Neural crest cell (in vitro differentiated cells): ENCODE data around the gene SLC22A16. TPM values are rescaled to one million over a fixed set of nuclear protein-coding genes. Genes with fewer than 3 reads are reported as not detected.

ENCODE experiments used
- DNase-seq: peaks from one replicate; pipeline ENCODE4 v3.0.0; 2021; ENCODE audit warnings: low read depth, mixed read lengths, low spot score
- H3K27ac Mint-ChIP-seq: one replicate; pipeline ENCODE4 v1.8.0; 2021; ENCODE audit warnings: mild to moderate bottlenecking, mixed read lengths; ENCODE audit not compliant: unreplicated experiment
- H3K27me3 Mint-ChIP-seq: 2 replicates; pipeline ENCODE4 v1.8.0; 2021; ENCODE audit warnings: low read depth, mild to moderate bottlenecking, mixed read lengths
- H3K36me3 Mint-ChIP-seq: 2 replicates; pipeline ENCODE4 v1.8.0; 2021; ENCODE audit warnings: low read depth, mild to moderate bottlenecking, mixed read lengths
- H3K4me1 Mint-ChIP-seq: 2 replicates; pipeline ENCODE4 v1.8.0; 2021; ENCODE audit warnings: mixed read lengths
- H3K4me3 Mint-ChIP-seq: one replicate; pipeline ENCODE4 v1.8.0; 2021; ENCODE audit warnings: mild to moderate bottlenecking, mixed read lengths
- H3K9me3 Mint-ChIP-seq: 2 replicates; pipeline ENCODE4 v1.8.0; 2021; ENCODE audit warnings: mixed read lengths
- total RNA-seq: library from RNA; stranded (reverse); gene quantifications from 2 replicates; pipeline ENCODE4 v1.2.1, GENCODE V29; 2021
- TF ChIP-seq, protein P1 (sequence below): fragments of 200-600 bp; sonication (generic); conservative IDR thresholded peaks from 2 replicates; pipeline ENCODE4 v1.5.0; 2021; ENCODE audit warnings: antibody characterized with exemption, mild to moderate bottlenecking

The SLC22A16 gene
- total RNA-seq, 1 donor from 2014 or later, result not detected

DNA sequence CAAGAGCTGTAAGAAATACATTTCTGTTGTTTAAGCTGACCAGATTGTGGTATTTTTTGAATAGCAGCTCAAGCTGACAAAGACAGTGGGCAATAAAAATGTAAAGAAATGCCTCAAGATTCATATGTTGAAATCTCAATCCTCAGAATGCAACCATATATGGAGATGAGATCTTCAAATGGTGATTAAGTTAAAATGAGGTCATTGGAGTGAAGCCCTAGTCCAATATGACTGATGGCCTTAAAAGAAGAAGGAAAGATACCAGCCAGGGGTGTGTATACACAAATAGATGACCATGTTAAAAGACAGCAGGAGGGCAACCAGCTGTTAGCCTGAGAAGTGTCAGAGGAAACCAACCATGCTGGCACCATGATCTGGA, 54.0 kb downstream of the SLC22A16 start:
- H3K9me3 Mint-ChIP-seq, result peaks cover 4% of the 10 kb centered on the region
- TF ChIP-seq, protein P1, sequence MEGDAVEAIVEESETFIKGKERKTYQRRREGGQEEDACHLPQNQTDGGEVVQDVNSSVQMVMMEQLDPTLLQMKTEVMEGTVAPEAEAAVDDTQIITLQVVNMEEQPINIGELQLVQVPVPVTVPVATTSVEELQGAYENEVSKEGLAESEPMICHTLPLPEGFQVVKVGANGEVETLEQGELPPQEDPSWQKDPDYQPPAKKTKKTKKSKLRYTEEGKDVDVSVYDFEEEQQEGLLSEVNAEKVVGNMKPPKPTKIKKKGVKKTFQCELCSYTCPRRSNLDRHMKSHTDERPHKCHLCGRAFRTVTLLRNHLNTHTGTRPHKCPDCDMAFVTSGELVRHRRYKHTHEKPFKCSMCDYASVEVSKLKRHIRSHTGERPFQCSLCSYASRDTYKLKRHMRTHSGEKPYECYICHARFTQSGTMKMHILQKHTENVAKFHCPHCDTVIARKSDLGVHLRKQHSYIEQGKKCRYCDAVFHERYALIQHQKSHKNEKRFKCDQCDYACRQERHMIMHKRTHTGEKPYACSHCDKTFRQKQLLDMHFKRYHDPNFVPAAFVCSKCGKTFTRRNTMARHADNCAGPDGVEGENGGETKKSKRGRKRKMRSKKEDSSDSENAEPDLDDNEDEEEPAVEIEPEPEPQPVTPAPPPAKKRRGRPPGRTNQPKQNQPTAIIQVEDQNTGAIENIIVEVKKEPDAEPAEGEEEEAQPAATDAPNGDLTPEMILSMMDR, result no peak
- DNase-seq, result no peak
- H3K27me3 Mint-ChIP-seq, result peaks cover 46% of the 10 kb centered on the region
- H3K27ac Mint-ChIP-seq, result no peak overlapping the region
- no peak overlapping the region for H3K4me3 Mint-ChIP-seq
- H3K36me3 Mint-ChIP-seq, result no peaks in the 10 kb centered on the region
- H3K4me1 Mint-ChIP-seq, result no peaks in the 10 kb centered on the region

DNA sequence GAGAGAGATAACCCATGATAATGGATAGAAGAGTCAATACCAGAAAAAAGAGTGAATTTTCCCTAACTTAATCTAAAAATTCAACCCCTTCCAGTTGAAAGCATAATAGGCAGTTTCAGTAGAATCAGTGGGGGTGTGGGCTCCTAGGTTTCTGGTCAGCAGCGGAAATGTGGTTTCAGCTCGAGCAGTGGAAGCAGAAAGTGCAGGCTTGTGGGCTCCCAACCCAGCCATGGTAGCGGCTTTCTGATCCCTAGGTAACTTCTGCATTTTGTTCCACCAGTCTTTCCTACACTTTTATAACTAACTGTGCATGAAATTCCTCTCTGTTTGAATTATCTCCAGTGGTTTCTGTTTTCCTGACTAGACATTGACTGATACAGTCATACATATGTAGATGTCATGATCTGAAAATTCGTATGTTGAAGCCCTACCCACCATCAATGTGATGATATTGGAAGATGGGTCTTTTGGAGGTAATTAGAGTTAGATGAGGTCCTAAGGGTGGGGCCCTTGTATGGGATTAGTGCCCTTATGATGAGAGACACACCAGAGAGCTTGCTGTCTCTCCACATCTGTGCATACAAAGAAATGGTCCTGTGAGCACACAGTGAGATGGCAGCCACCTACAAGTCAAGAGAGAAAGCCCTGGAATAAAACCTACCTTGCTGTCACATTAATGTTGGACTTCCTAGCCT, 54.5 kb downstream of the SLC22A16 start:
- Mint-ChIP-seq H3K27me3 (peaks cover 46% of the 10 kb centered on the region), H3K27ac (no peak overlapping the region), H3K4me1 (no peaks in the 10 kb centered on the region), H3K4me3 (no peak overlapping the region), H3K9me3 (peaks cover 4% of the 10 kb centered on the region), H3K36me3 (no peaks in the 10 kb centered on the region)
- TF ChIP-seq, protein P1, result no peak
- no peak for DNase-seq

DNA sequence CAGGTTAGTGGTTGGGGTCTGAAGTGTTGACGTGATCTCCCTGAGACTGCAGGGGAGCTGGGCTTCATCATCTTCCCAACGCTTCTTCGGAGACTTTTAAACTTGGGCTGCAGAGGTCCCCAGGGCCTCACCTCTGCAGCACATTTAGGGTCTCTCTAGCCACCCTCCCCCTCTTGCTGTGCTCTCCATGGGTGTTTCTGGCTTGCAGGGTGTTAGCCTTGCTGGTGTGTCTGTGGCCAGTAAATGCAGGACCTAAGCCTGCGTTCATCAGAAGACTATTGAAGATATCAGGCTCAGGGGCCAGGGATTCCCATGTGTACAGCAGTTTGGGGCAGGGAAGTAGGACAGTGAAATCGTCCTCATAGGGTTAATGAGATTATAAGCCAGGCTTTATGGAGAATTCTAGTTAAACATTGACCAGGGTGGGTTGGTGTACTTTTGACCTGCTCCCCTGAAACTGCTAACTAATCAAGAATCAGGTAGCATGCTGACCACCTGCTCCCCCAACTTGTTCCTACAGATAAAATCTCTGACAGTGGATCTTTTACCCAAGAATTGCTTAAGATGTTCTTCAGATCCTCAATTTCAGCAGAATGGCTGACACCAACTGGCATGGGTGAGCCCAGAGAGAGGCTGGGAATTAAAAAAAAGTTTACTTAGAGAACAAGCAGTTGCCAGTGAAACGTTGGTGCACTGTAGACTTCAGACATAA, 57.2 kb downstream of the SLC22A16 start:
- Mint-ChIP-seq H3K9me3 (peaks cover 4% of the 10 kb centered on the region), H3K4me1 (no peaks in the 10 kb centered on the region), H3K27me3 (peaks cover 25% of the 10 kb centered on the region), H3K36me3 (no peaks in the 10 kb centered on the region), H3K4me3 (no peak overlapping the region), H3K27ac (peak overlapping the region; percentile 59)
- no peak for DNase-seq
- TF ChIP-seq, protein P1, result no peak

GRCh38 chr6:110418594-110418993, 57.8 kb downstream of the SLC22A16 start:
- Mint-ChIP-seq H3K9me3 (peaks cover 4% of the 10 kb centered on the region), H3K27ac (no peak overlapping the region), H3K36me3 (no peaks in the 10 kb centered on the region), H3K4me3 (no peak overlapping the region), H3K27me3 (peaks cover 19% of the 10 kb centered on the region), H3K4me1 (no peaks in the 10 kb centered on the region)
- no peak for DNase-seq
- TF ChIP-seq, protein P1, result no peak

GRCh38 chr6:110415086-110415916, 61.1 kb downstream of the SLC22A16 start, which contains the start of gene DDO:
TSS of gene DDO (minus strand) at chr6:110415575. CDS start at chr6:110413462, 2,113 bp downstream.
- no peak for DNase-seq
- H3K27me3 Mint-ChIP-seq, result peaks cover 5% of the 10 kb centered on the region
- peak within 1 kb of the TSS; percentile 55 for H3K27ac Mint-ChIP-seq
- H3K4me1 Mint-ChIP-seq, result no peaks in the 10 kb centered on the region
- TF ChIP-seq, protein P1, result no peak
- H3K9me3 Mint-ChIP-seq, result no peaks in the 10 kb centered on the region
- no peak within 1 kb of the TSS for H3K4me3 Mint-ChIP-seq
- H3K36me3 Mint-ChIP-seq, result no peaks in the 10 kb centered on the region
